H1 (cell line): ENCODE measurements around the gene MRPL40. TPM values are rescaled to one million over a fixed set of nuclear protein-coding genes. Genes with fewer than 3 reads are reported as not detected.

Experiments
- CHD7 ChIP-seq: fragments of 300-600 bp; sonication (generic); IDR thresholded peaks from 2 replicates; pipeline ENCODE4 v1.7.1; 2012; ENCODE audit warnings: low read length, moderate library complexity, mild to moderate bottlenecking, inconsistent platforms; ENCODE audit not compliant: insufficient replicate concordance
- MAX ChIP-seq: IDR thresholded peaks from 2 replicates; pipeline ENCODE4 v1.6.1; 2012; ENCODE audit warnings: inconsistent platforms
- ZNF274 ChIP-seq: IDR thresholded peaks from 2 replicates; pipeline ENCODE4 v1.7.0; 2012; ENCODE audit warnings: low read length, borderline replicate concordance; ENCODE audit errors: extremely low read depth
- polyA plus RNA-seq, 7 experiments: library from polyadenylated mRNA; depleted of rRNA in 3 of 7; stranded (reverse) in 5 of 7; unstranded in 2 of 7; fragments of >200 nt in 5 of 7; fragments of 200-250 nt in 2 of 7; gene quantifications; 1 replicate in 5 of 7; 2 replicates in 1 of 7; 4 replicates in 1 of 7; pipeline versions ENCODE4 v1.2.1 to v1.2.3, GENCODE V29; 2011 to 2013; ENCODE audit warnings: missing spikeins in 2 of 7, mixed read lengths in 2 of 7
- total RNA-seq: library from RNA; stranded (reverse); fragmentation: NEBNext Ultra II Directional; extraction: Animal tissue kit (Norgen Biotek cat#: 25700); gene quantifications from 2 replicates; pipeline ENCODE4 v1.2.1, GENCODE V29; 2021

MRPL40 gene
- total and polyA plus RNA-seq, 2 of the 8 experiments (the other 6 are each of a cell fraction or from before 2014, with no cell fraction given), result 12.4 to 14.5 TPM

GRCh38 chr22:19402642-19403191, 29.6 kb upstream of the MRPL40 start (continued):
- TF ChIP-seq CHD7 (no peak), MAX (no peak), ZNF274 (no peak)
